H1 (cell line): ENCODE measurements around the gene NEGR1. TPM values are rescaled to one million over a fixed set of nuclear protein-coding genes. Genes with fewer than 3 reads are reported as not detected.

Source experiments
- CTCF ChIA-PET: fragments of 300-600 bp; sonication (Branson Sonifier 250); formaldehyde crosslinking; loops from one replicate; lab custom pipeline; 2021; ENCODE audit not compliant: partially characterized antibody; lab: Charles Lee
- POLR2A ChIA-PET: fragments of 300-600 bp; sonication (Branson Sonifier 250); formaldehyde crosslinking; loops from one replicate; lab custom pipeline; 2021; ENCODE audit warnings: inconsistent platforms; ENCODE audit not compliant: partially characterized antibody; lab: Charles Lee
- DNase-seq, 2 experiments: peaks; one replicate each; pipeline versions ENCODE4 v3.0.0 to v3.0.0-alpha.2; 2010 to 2022; ENCODE audit warnings: low spot score in 2 of 2, low read depth in 1 of 2, mixed read lengths in 1 of 2
- FAIRE-seq: peaks from 2 replicates; lab custom pipeline; 2011; peaks lifted over from hg19 to GRCh38; lab: Jason Lieb, UNC
- H2AFZ ChIP-seq: 2 replicates; pipeline ENCODE4 v1.8.1; 2012; ENCODE audit warnings: low read length, inconsistent platforms
- H2AK5ac ChIP-seq: 2 replicates; pipeline ENCODE4 v1.6.1; 2013; ENCODE audit warnings: low read depth, low read length
- H2BK120ac ChIP-seq: replicated peaks from 2 replicates; pipeline ENCODE3; 2013; ENCODE audit warnings: low read depth, low read length, inconsistent platforms
- H2BK12ac ChIP-seq: 2 replicates; pipeline ENCODE4 v1.6.1; 2013; ENCODE audit warnings: low read depth, low read length
- H2BK15ac ChIP-seq: 2 replicates; pipeline ENCODE4 v1.6.1; 2013; ENCODE audit warnings: low read length
- H2BK20ac ChIP-seq: 2 replicates; pipeline ENCODE4 v1.6.1; 2013; ENCODE audit warnings: low read length
- H2BK5ac ChIP-seq: 2 replicates; pipeline ENCODE4 v1.6.1; 2013; ENCODE audit warnings: low read depth, low read length
- H3K14ac ChIP-seq: 2 replicates; pipeline ENCODE4 v1.6.1; 2013; ENCODE audit warnings: inconsistent platforms; ENCODE audit not compliant: insufficient read length
- H3K18ac ChIP-seq: 2 replicates; pipeline ENCODE4 v1.6.1; 2013; ENCODE audit warnings: low read length; ENCODE audit errors: extremely low read depth
- H3K23ac ChIP-seq: 2 replicates; pipeline ENCODE4 v1.6.1; 2013; ENCODE audit warnings: inconsistent platforms; ENCODE audit not compliant: insufficient read length
- H3K23me2 ChIP-seq: 2 replicates; pipeline ENCODE4 v1.6.1; 2013; ENCODE audit warnings: low read depth, low read length
- H3K27ac ChIP-seq: 2 replicates; pipeline ENCODE4 v1.6.1; 2011; ENCODE audit warnings: low read depth, low read length, inconsistent platforms
- H3K27me3 ChIP-seq, 4 experiments: replicated peaks in 1 of 4; 1 replicate in 1 of 4; 2 replicates in 3 of 4; pipeline versions ENCODE4 v1.6.1 to v1.8.1; 2011 to 2013; ENCODE audit warnings: low read length in 3 of 4, mild to moderate bottlenecking in 3 of 4, inconsistent platforms in 2 of 4, mixed read lengths in 2 of 4, moderate library complexity in 1 of 4; ENCODE audit not compliant: control insufficient read depth in 3 of 4, insufficient read depth in 3 of 4; ENCODE audit errors: extremely low read depth in 1 of 4
- H3K36me3 ChIP-seq, 4 experiments: 2 replicates each; pipeline versions ENCODE4 v1.6.1 to v1.8.1; 2011 to 2013; ENCODE audit warnings: mild to moderate bottlenecking in 4 of 4, low read length in 3 of 4, moderate library complexity in 2 of 4, control low read depth in 1 of 4, inconsistent platforms in 1 of 4; ENCODE audit not compliant: insufficient read depth in 4 of 4, control insufficient read depth in 2 of 4
- H3K4ac ChIP-seq: replicated peaks from 2 replicates; pipeline ENCODE3; 2013; ENCODE audit warnings: low read length, low read depth, mixed read lengths, inconsistent platforms; ENCODE audit not compliant: insufficient read length
- H3K4me1 ChIP-seq, 4 experiments: replicated peaks in 1 of 4; 1 replicate in 1 of 4; 2 replicates in 3 of 4; pipeline versions ENCODE4 v1.6.1 to v1.8.1; 2011 to 2013; ENCODE audit warnings: low read length in 3 of 4, inconsistent platforms in 2 of 4, mixed read lengths in 1 of 4; ENCODE audit not compliant: insufficient read depth in 4 of 4, control insufficient read depth in 3 of 4
- H3K4me2 ChIP-seq, 2 experiments: 2 replicates each; pipeline versions ENCODE4 v1.6.1 to v1.8.1; 2011 to 2013; ENCODE audit warnings: low read depth in 2 of 2, low read length in 2 of 2, control low read depth in 1 of 2, inconsistent platforms in 1 of 2, mild to moderate bottlenecking in 1 of 2; ENCODE audit not compliant: insufficient read depth in 1 of 2
- H3K4me3 ChIP-seq, 4 experiments: fragments of 200-600, 300-600 bp in 1 of 4; sonication (generic), shearing (Covaris generic), sonication (Bioruptor Twin) in 1 of 4; 2 replicates each; pipeline versions ENCODE4 v1.5.1 to v1.8.1; 2011 to 2016; ENCODE audit warnings: low read length in 4 of 4, low read depth in 3 of 4, control low read depth in 2 of 4, inconsistent platforms in 2 of 4, mild to moderate bottlenecking in 2 of 4, mixed read lengths in 1 of 4, moderate library complexity in 1 of 4; ENCODE audit not compliant: insufficient read depth in 2 of 4; ENCODE audit errors: extremely low read depth in 1 of 4
- H3K56ac ChIP-seq: replicated peaks from 2 replicates; pipeline ENCODE3; 2013; ENCODE audit warnings: low read depth, mild to moderate bottlenecking, mixed read lengths, low read length, inconsistent platforms; ENCODE audit not compliant: insufficient read length
- H3K79me1 ChIP-seq: 2 replicates; pipeline ENCODE4 v1.6.1; 2013; ENCODE audit warnings: low read depth, low read length, control low read depth
- H3K79me2 ChIP-seq, 2 experiments: 2 replicates each; pipeline versions ENCODE4 v1.6.1 to v1.8.1; 2012 to 2013; ENCODE audit warnings: low read length in 2 of 2, mild to moderate bottlenecking in 2 of 2, inconsistent platforms in 1 of 2; ENCODE audit not compliant: insufficient read depth in 2 of 2, control insufficient read depth in 1 of 2
- H3K9ac ChIP-seq, 4 experiments: replicated peaks in 1 of 4; 1 replicate in 1 of 4; 2 replicates in 3 of 4; pipeline versions ENCODE4 v1.6.1 to v1.8.1; 2011 to 2013; ENCODE audit warnings: low read depth in 3 of 4, low read length in 3 of 4, control low read depth in 2 of 4, mild to moderate bottlenecking in 2 of 4, moderate library complexity in 2 of 4, inconsistent platforms in 1 of 4; ENCODE audit errors: extremely low read depth in 1 of 4
- H3K9me3 ChIP-seq, 2 experiments: 2 replicates each; pipeline versions ENCODE4 v1.6.1 to v1.8.1; 2012 to 2013; ENCODE audit warnings: mild to moderate bottlenecking in 2 of 2, moderate library complexity in 2 of 2, control low read depth in 1 of 2, inconsistent platforms in 1 of 2, low read depth in 1 of 2, low read length in 1 of 2, mixed read lengths in 1 of 2; ENCODE audit not compliant: insufficient read depth in 2 of 2
- H4K20me1 ChIP-seq, 2 experiments: replicated peaks in 1 of 2; 2 replicates each; pipeline versions ENCODE3 to v1.8.1; 2011 to 2013; ENCODE audit warnings: inconsistent platforms in 2 of 2, low read length in 2 of 2, mild to moderate bottlenecking in 1 of 2; ENCODE audit not compliant: insufficient read depth in 2 of 2, control insufficient read depth in 1 of 2
- H4K5ac ChIP-seq: 2 replicates; pipeline ENCODE4 v1.6.1; 2013; ENCODE audit warnings: low read length, low read depth, mixed read lengths, inconsistent platforms; ENCODE audit not compliant: insufficient read length
- H4K8ac ChIP-seq: 2 replicates; pipeline ENCODE4 v1.8.0; 2013; ENCODE audit warnings: mild to moderate bottlenecking, moderate library complexity, low read length, inconsistent platforms; ENCODE audit not compliant: insufficient read depth; ENCODE audit errors: extremely low read depth
- H4K91ac ChIP-seq: replicated peaks from 2 replicates; pipeline ENCODE3; 2013; ENCODE audit warnings: low read length, mixed read lengths, inconsistent platforms; ENCODE audit not compliant: insufficient read length
- EP300 ChIP-seq, 2 experiments: IDR thresholded peaks; 1 replicate in 1 of 2; 2 replicates in 1 of 2; pipeline ENCODE4 v1.6.1; 2011 to 2012; ENCODE audit warnings: low read depth in 2 of 2, low read length in 2 of 2, mild to moderate bottlenecking in 2 of 2, borderline replicate concordance in 1 of 2, inconsistent platforms in 1 of 2, moderate library complexity in 1 of 2
- GABPA ChIP-seq: IDR thresholded peaks from 2 replicates; pipeline ENCODE4 v1.6.1; 2011; ENCODE audit warnings: mild to moderate bottlenecking, low read length, moderate library complexity, borderline replicate concordance; ENCODE audit not compliant: insufficient read depth
- HDAC2 ChIP-seq, 2 experiments: fragments of 300-600 bp in 1 of 2; sonication (generic) in 1 of 2; IDR thresholded peaks; 2 replicates each; pipeline ENCODE4 v1.6.1; 2011 to 2012; ENCODE audit warnings: low read depth in 2 of 2, low read length in 2 of 2, mild to moderate bottlenecking in 2 of 2, moderate library complexity in 2 of 2, borderline replicate concordance in 1 of 2, inconsistent platforms in 1 of 2
- POU5F1 ChIP-seq: IDR thresholded peaks from 2 replicates; pipeline ENCODE4 v1.6.1; 2011; ENCODE audit warnings: low read depth, mild to moderate bottlenecking, low read length, moderate library complexity
- TBP ChIP-seq: IDR thresholded peaks from 2 replicates; pipeline ENCODE4 v1.6.1; 2011; ENCODE audit warnings: low read depth, low read length, improper control_type of control experiment
- WGBS, 2 experiments: shearing (Covaris generic) in 1 of 2; methylation state at CpG; one replicate each; pipeline versions ENCODE4 v1.1.6 to v1.1.7; 2013 to 2015; ENCODE audit warnings: low lambda C conversion rate in 2 of 2, mixed read lengths in 2 of 2, inconsistent platforms in 1 of 2, low coverage in 1 of 2, missing lambda C conversion rate in 1 of 2; ENCODE audit not compliant: insufficient replicate concordance in 2 of 2, insufficient coverage in 1 of 2, insufficient read length in 1 of 2; ENCODE audit errors: extremely low coverage in 1 of 2, missing lambda C conversion rate in 1 of 2; 5-methylcytosine and 5-hydroxymethylcytosine counted together
- polyA plus RNA-seq, 7 experiments: library from polyadenylated mRNA; depleted of rRNA in 3 of 7; stranded (reverse) in 5 of 7; unstranded in 2 of 7; fragments of >200 nt in 5 of 7; fragments of 200-250 nt in 2 of 7; gene quantifications; 1 replicate in 5 of 7; 2 replicates in 1 of 7; 4 replicates in 1 of 7; pipeline versions ENCODE4 v1.2.1 to v1.2.3, GENCODE V29; 2011 to 2013; ENCODE audit warnings: missing spikeins in 2 of 7, mixed read lengths in 2 of 7
- total RNA-seq: library from RNA; stranded (reverse); fragmentation: NEBNext Ultra II Directional; extraction: Animal tissue kit (Norgen Biotek cat#: 25700); gene quantifications from 2 replicates; pipeline ENCODE4 v1.2.1, GENCODE V29; 2021

Gene NEGR1
- total and polyA plus RNA-seq, 2 of the 8 experiments (the other 6 are each of a cell fraction or from before 2014, with no cell fraction given): 0.71 to 1.3 TPM

- WGBS, 2 experiments: 73% methylated on average over 3 of the region's 3 CpGs; no CpG with 5 or more reads in 1 of the 2 experiments
- H3K9ac ChIP-seq: no peak overlapping the region
- H3K4me2 ChIP-seq: no peak overlapping the region
- H3K4me1 ChIP-seq: no peaks in the 10 kb centered on the region; a peak in 2 of 7 replicates
- FAIRE-seq: no peak
- no peaks in the 10 kb centered on the region for H3K36me3 ChIP-seq
- H2BK20ac ChIP-seq: no peak overlapping the region
- H3K27ac ChIP-seq: no peak overlapping the region
- no peaks in the 10 kb centered on the region for H4K20me1 ChIP-seq
- no peak overlapping the region for H4K91ac ChIP-seq
- DNase-seq: no peak
- no peak overlapping the region for H3K4me3 ChIP-seq
- no peaks in the 10 kb centered on the region for H3K9me3 ChIP-seq
- H2BK5ac ChIP-seq: no peak overlapping the region
- no peak overlapping the region for H4K8ac ChIP-seq
- no peak overlapping the region for H3K23ac ChIP-seq
- no peak overlapping the region for H2BK12ac ChIP-seq
- H3K18ac ChIP-seq: no peak overlapping the region
- H4K5ac ChIP-seq: no peak overlapping the region
- H2BK15ac ChIP-seq: no peak overlapping the region
- no peak overlapping the region for H3K14ac ChIP-seq
- no peak overlapping the region for H2AFZ ChIP-seq
- ChIA-PET CTCF (no interaction called here), POLR2A (no interaction called here)
- no peak overlapping the region for H2AK5ac ChIP-seq
- H3K56ac ChIP-seq: no peak overlapping the region
- no peaks in the 10 kb centered on the region for H3K79me2 ChIP-seq
- H3K23me2 ChIP-seq: no peaks in the 10 kb centered on the region
- no peaks in the 10 kb centered on the region for H3K27me3 ChIP-seq
- no peak overlapping the region for H2BK120ac ChIP-seq
- no peak overlapping the region for H3K4ac ChIP-seq
- H3K79me1 ChIP-seq: no peaks in the 10 kb centered on the region
- no peak for TF ChIP-seq TBP
- TF ChIP-seq POU5F1: no peak
- no peak for TF ChIP-seq EP300 (IDR thresholded peaks at IDR 0.05; ENCODE audit: borderline replicate concordance in 1 of 2, low read depth in 2 of 2, low read length in 2 of 2)
- TF ChIP-seq GABPA: no peak
- TF ChIP-seq HDAC2 (IDR thresholded peaks at IDR 0.05; ENCODE audit: borderline replicate concordance in 1 of 2, low read depth in 2 of 2, low read length in 2 of 2): no peak
Observed at GRCh38 chr1:71918630-71919029, 363.7 kb downstream of the NEGR1 start.
